A549 (cell line): ENCODE measurements around the gene MGMT. TPM values are rescaled to one million over a fixed set of nuclear protein-coding genes. Genes with fewer than 3 reads are reported as not detected.

Source experiments
- ATAC-seq, 2 experiments: fragments of 200-7000 bp in 1 of 2; fragments of >200 bp in 1 of 2; cut with Nextera tagmentation in 1 of 2; cut with Tn5 transposase in 1 of 2; 3 replicates each; pipeline versions ENCODE4 v1.8.0 to v1.9.1; 2018 to 2020; ENCODE audit warnings: mild to moderate bottlenecking in 1 of 2, moderate library complexity in 1 of 2
- CTCF ChIA-PET: fragments of 300-600 bp; sonication (Branson Sonifier 250); formaldehyde crosslinking; extraction: SDS; loops from one replicate; lab custom pipeline; 2021; ENCODE audit warnings: antibody characterized with exemption, inconsistent platforms; lab: Yijun Ruan, JAX
- POLR2A ChIA-PET: fragments of 350-600 bp; formaldehyde crosslinking; extraction: SDS; loops from one replicate; lab custom pipeline; 2021; ENCODE audit warnings: antibody characterized with exemption, inconsistent platforms; lab: Yijun Ruan, JAX
- DNase-seq, 2 experiments: peaks; one replicate each; pipeline versions ENCODE4 v3.0.0 to v3.0.0-alpha.2; 2011 to 2016; ENCODE audit warnings: low read depth in 1 of 2, low spot score in 1 of 2
- FAIRE-seq: peaks from 2 replicates; lab custom pipeline; 2011; peaks lifted over from hg19 to GRCh38; lab: Jason Lieb, UNC
- H3K27ac ChIP-seq, 2 experiments: fragments of >200 bp; sonication (Bioruptor Twin); formaldehyde crosslinking; 3 replicates each; pipeline ENCODE4 v1.5.1; 2016 to 2017
- H3K4me1 ChIP-seq: fragments of >200 bp; sonication (Bioruptor Twin); formaldehyde crosslinking; 3 replicates; pipeline ENCODE4 v1.6.1; 2016
- H3K4me2 ChIP-seq: fragments of >200 bp; sonication (Bioruptor Twin); formaldehyde crosslinking; 3 replicates; pipeline ENCODE4 v1.6.1; 2016
- H3K4me3 ChIP-seq: fragments of >200 bp; sonication (Bioruptor Twin); formaldehyde crosslinking; 3 replicates; pipeline ENCODE4 v1.5.1; 2016
- H3K9me3 ChIP-seq: fragments of >200 bp; sonication (Bioruptor Twin); formaldehyde crosslinking; 3 replicates; pipeline ENCODE4 v1.6.1; 2016
- BCL3 ChIP-seq: fragments of >200 bp; sonication (Bioruptor Twin); formaldehyde crosslinking; IDR thresholded peaks from 3 replicates; pipeline ENCODE4 v1.6.1; 2016
- CEBPB ChIP-seq, 2 experiments: fragments of >200 bp in 1 of 2; sonication (Bioruptor Twin) in 1 of 2; formaldehyde crosslinking in 1 of 2; IDR thresholded peaks; 2 replicates each; pipeline ENCODE4 v1.6.1; 2012 to 2016
- E2F6 ChIP-seq: IDR thresholded peaks from 2 replicates; pipeline ENCODE4 v1.6.1; 2012; ENCODE audit warnings: low read depth, borderline replicate concordance
- EHMT2 ChIP-seq: fragments of 200-600 bp; sonication (generic); IDR thresholded peaks from 2 replicates; pipeline ENCODE4 v1.6.1; 2016; ENCODE audit warnings: antibody characterized with exemption, low read depth, mild to moderate bottlenecking, moderate library complexity
- ELK1 ChIP-seq: fragments of 150-350 bp; IDR thresholded peaks from 2 replicates; pipeline ENCODE4 v1.6.1; 2014; ENCODE audit warnings: low read depth, mild to moderate bottlenecking, low read length
- EP300 ChIP-seq, 2 experiments: fragments of >200 bp; sonication (Bioruptor Twin); formaldehyde crosslinking; IDR thresholded peaks; 2 replicates in 1 of 2; 3 replicates in 1 of 2; pipeline ENCODE4 v1.6.1; 2016 to 2017
- ESRRA ChIP-seq: fragments of 150-350 bp; IDR thresholded peaks from 2 replicates; pipeline ENCODE4 v1.6.1; 2014; ENCODE audit warnings: mild to moderate bottlenecking, low read length, borderline replicate concordance
- HES2 ChIP-seq: fragments of >200 bp; sonication (Bioruptor Twin); formaldehyde crosslinking; IDR thresholded peaks from 2 replicates; pipeline ENCODE4 v1.6.1; 2016
- HEYL ChIP-seq: fragments of 250-450 bp; sonication (Bioruptor Pico); IDR thresholded peaks from 2 replicates; pipeline ENCODE4 v1.8.0; 2021; ENCODE audit warnings: mild to moderate bottlenecking, moderate library complexity
- HOXB13 ChIP-seq: fragments of 250-450 bp; sonication (Bioruptor Pico); IDR thresholded peaks from 2 replicates; pipeline ENCODE4 v1.5.0; 2020; ENCODE audit warnings: low read depth, mild to moderate bottlenecking, moderate library complexity
- KDM1A ChIP-seq: fragments of 200-600 bp; sonication (generic); IDR thresholded peaks from 2 replicates; pipeline ENCODE4 v1.6.1; 2016; ENCODE audit warnings: low read depth, mild to moderate bottlenecking
- MAFK ChIP-seq: fragments of 450-650 bp; IDR thresholded peaks from 2 replicates; pipeline ENCODE4 v1.6.1; 2014; ENCODE audit not compliant: partially characterized antibody
- MYC ChIP-seq: IDR thresholded peaks from 2 replicates; pipeline ENCODE4 v1.6.1; 2012; ENCODE audit warnings: mild to moderate bottlenecking, inconsistent platforms, low read length, improper control_type of control experiment, borderline replicate concordance
- NFE2L2 ChIP-seq: fragments of 150-350 bp; conservative IDR thresholded peaks from 2 replicates; pipeline ENCODE4 v1.6.1; 2014; ENCODE audit warnings: low read length
- NPAS2 ChIP-seq: fragments of 250-450 bp; sonication (Bioruptor Pico); IDR thresholded peaks from 2 replicates; pipeline ENCODE4 v1.8.0; 2022; ENCODE audit warnings: mild to moderate bottlenecking, moderate library complexity, borderline replicate concordance
- POLR2AphosphoS2 ChIP-seq: conservative IDR thresholded peaks from 2 replicates; pipeline ENCODE4 v1.6.1; 2012; ENCODE audit warnings: low read length, improper control_type of control experiment, inconsistent platforms
- RAD21 ChIP-seq, 2 experiments: fragments of >200 bp in 1 of 2; sonication (Bioruptor Twin) in 1 of 2; formaldehyde crosslinking in 1 of 2; IDR thresholded peaks in 1 of 2; conservative IDR thresholded peaks in 1 of 2; 2 replicates in 1 of 2; 3 replicates in 1 of 2; pipeline ENCODE4 v1.6.1; 2012 to 2018; ENCODE audit warnings: inconsistent platforms in 1 of 2
- SMC3 ChIP-seq: fragments of >200 bp; sonication (Bioruptor Twin); formaldehyde crosslinking; IDR thresholded peaks from 3 replicates; pipeline ENCODE4 v1.6.1; 2018; ENCODE audit warnings: inconsistent platforms
- TP53 ChIP-seq: fragments of 250-450 bp; sonication (Bioruptor Pico); IDR thresholded peaks from 2 replicates; pipeline ENCODE4 v1.5.0; 2021; ENCODE audit warnings: mild to moderate bottlenecking, moderate library complexity
- USF2 ChIP-seq: fragments of 450-650 bp; IDR thresholded peaks from 2 replicates; pipeline ENCODE4 v1.6.1; 2014; ENCODE audit warnings: antibody characterized with exemption
- ZNF302 ChIP-seq: fragments of 250-450 bp; sonication (Bioruptor Pico); IDR thresholded peaks from 2 replicates; pipeline ENCODE4 v1.9.0; 2021; ENCODE audit warnings: inconsistent platforms, mild to moderate bottlenecking, moderate library complexity
- WGBS: methylation state at CpG from one replicate; pipeline ENCODE4 v1.1.6; 2017; ENCODE audit errors: missing lambda C conversion rate; 5-methylcytosine and 5-hydroxymethylcytosine counted together
- polyA plus RNA-seq, 4 experiments: library from polyadenylated mRNA; depleted of rRNA in 3 of 4; stranded (reverse); fragments of >200 nt; fragmentation: RNase III in 1 of 4; extraction: RNeasy Plus Mini Kit Qiagen cat#74134 plus additional on column Dnase treatment in 1 of 4; gene quantifications; 2 replicates in 3 of 4; 3 replicates in 1 of 4; pipeline ENCODE4 v1.2.3, GENCODE V29; 2011 to 2017

Gene MGMT
- polyA plus RNA-seq, 2 of the 4 experiments (the other 2 are of a cell fraction): 4.9 to 5.2 TPM

- CTCF ChIA-PET: no interaction called here
- no peak for ATAC-seq
- TF ChIP-seq POLR2AphosphoS2 (no peak), KDM1A (no peak), HES2 (no peak), MAFK (no peak), MYC (no peak), TP53 (no peak), E2F6 (no peak), ZNF302 (no peak), ELK1 (no peak), NFE2L2 (no peak), CEBPB (IDR thresholded peaks at IDR 0.05) (no peak), EP300 (IDR thresholded peaks at IDR 0.05) (no peak)
- TF ChIP-seq, all 56 proteins: peak for 0
- 58% methylated on average over 9 of the region's 9 CpGs for WGBS
- H3K4me2 ChIP-seq: no peak overlapping the region
- H3K27ac ChIP-seq: no peak overlapping the region
- no peaks in the 10 kb centered on the region for H3K9me3 ChIP-seq
- FAIRE-seq (no peak), DNase-seq (no peak)
- no peak overlapping the region for H3K4me3 ChIP-seq
- POLR2A ChIA-PET: no interaction called here
- peaks cover 6% of the 10 kb centered on the region; the same call in 1 of the 3 replicates for H3K4me1 ChIP-seq
Observed at GRCh38 chr10:129541200-129541599, 74.2 kb downstream of the MGMT start.

- WGBS: 40% methylated on average over 21 of the region's 21 CpGs
- DNase-seq (no peak), FAIRE-seq (no peak), ATAC-seq (no peak)
- peaks cover 6% of the 10 kb centered on the region; the same call in 1 of the 3 replicates for H3K4me1 ChIP-seq
- H3K4me3 ChIP-seq: no peak overlapping the region
- no peak overlapping the region for H3K4me2 ChIP-seq
- TF ChIP-seq BCL3 (no peak), ESRRA (no peak), EP300 (IDR thresholded peaks at IDR 0.05) (no peak), NPAS2 (CRISPR knock-in tag) (no peak), RAD21 (conservative IDR thresholded peaks at IDR 0.05 in 1 of 2, IDR thresholded peaks at IDR 0.05 in 1 of 2) (no peak), HEYL (no peak), MAFK (no peak), HOXB13 (CRISPR knock-in tag) (no peak), NFE2L2 (no peak), SMC3 (no peak), EHMT2 (no peak), USF2 (no peak)
- POLR2A ChIA-PET: no interaction called here
- H3K27ac ChIP-seq: no peak overlapping the region
- no peaks in the 10 kb centered on the region for H3K9me3 ChIP-seq
- CTCF ChIA-PET: no interaction called here
Observed at GRCh38 chr10:129541748-129542487, 74.9 kb downstream of the MGMT start.
